NCI-H2107 (cell line): ENCODE data around the gene SEC62.
"Not testable (repeated sequence)": the region's sequence is repeated elsewhere in the genome, so short reads cannot be mapped to it uniquely, and the experiment has no call there.

ENCODE experiments used
- DNase-seq: peaks from one replicate; lab custom pipeline; 2025; lab: John Stamatoyannopoulos, UW

The SEC62 gene

GRCh38 chr3:170016057-170016456 lies 49.5 kb downstream of the SEC62 start:
- no peak for DNase-seq

- DNase-seq = not testable (repeated sequence)
These were observed 52.7 kb downstream of the SEC62 start for GRCh38 chr3:170019306-170019705.

GRCh38 chr3:170021083-170021482 lies 54.5 kb downstream of the SEC62 start:
- DNase-seq = no peak

- no peak for DNase-seq
These were observed 55.7 kb downstream of the SEC62 start for GRCh38 chr3:170022336-170022735.

GRCh38 chr3:170023165-170023564 lies 56.6 kb downstream of the SEC62 start:
- DNase-seq = no peak

GRCh38 chr3:170024581-170024980 lies 58.0 kb downstream of the SEC62 start:
- DNase-seq = no peak

- no peak for DNase-seq
These were observed 60.9 kb downstream of the SEC62 start for GRCh38 chr3:170027233-170028102.

- no peak for DNase-seq
These were observed 66.9 kb downstream of the SEC62 start for GRCh38 chr3:170033489-170033888.

- peak; percentile 87 for DNase-seq
These were observed 71.1 kb downstream of the SEC62 start, which contains the start of gene GPR160 for GRCh38 chr3:170037463-170038433. TSS of gene GPR160 (plus strand) at chr3:170037995. CDS start at chr3:170083973, 45,978 bp downstream.

GRCh38 chr3:170038434-170039110 lies 72.0 kb downstream of the SEC62 start:
- DNase-seq = no peak

GRCh38 chr3:170040418-170040817 lies 73.8 kb downstream of the SEC62 start:
- DNase-seq = no peak

- no peak for DNase-seq
These were observed 76.9 kb downstream of the SEC62 start for GRCh38 chr3:170043506-170043905.

GRCh38 chr3:170044271-170044670 lies 77.7 kb downstream of the SEC62 start:
- no peak for DNase-seq

GRCh38 chr3:170044795-170045244 lies 78.2 kb downstream of the SEC62 start:
- DNase-seq = no peak

GRCh38 chr3:170046269-170047132 lies 79.9 kb downstream of the SEC62 start:
- no peak for DNase-seq

- DNase-seq = no peak
These were observed 80.5 kb downstream of the SEC62 start for GRCh38 chr3:170047133-170047404.
